HG02852 (cell line): ENCODE measurements around the gene FGF14.
"Not testable (repeated sequence)": the region's sequence is repeated elsewhere in the genome, so short reads cannot be mapped to it uniquely, and the experiment has no call there.

ENCODE experiments used
- ATAC-seq: cut with Tn5 transposase; IDR thresholded peaks from one replicate; pipeline ENCODE4 v1.9.1; 2021; ENCODE audit warnings: mild to moderate bottlenecking, moderate library complexity; ENCODE audit not compliant: unreplicated experiment

The FGF14 gene

DNA sequence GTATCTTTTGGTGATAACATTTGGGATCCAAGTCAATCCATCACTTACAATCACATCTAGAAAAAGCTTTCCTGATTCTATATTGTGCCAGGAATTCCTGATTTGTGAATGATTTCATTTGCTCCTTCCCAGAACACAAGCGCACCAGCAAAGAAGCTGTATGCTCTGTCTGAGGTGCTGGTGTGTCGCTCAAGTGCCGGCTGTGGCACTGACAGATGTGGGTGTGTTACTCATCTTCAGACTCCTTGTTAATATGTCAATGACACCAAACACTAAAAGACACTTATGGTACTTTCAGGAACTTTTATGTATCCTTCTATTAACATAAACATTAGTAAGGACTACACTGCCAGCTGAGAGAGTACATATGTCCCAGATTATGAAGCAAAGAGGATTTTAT, 520.3 kb downstream of the FGF14 start:
- no peak for ATAC-seq

- ATAC-seq, result no peak
These were observed 521.3 kb downstream of the FGF14 start for GRCh38 chr13:101880581-101880980.

- ATAC-seq, result no peak
These were observed 524.9 kb downstream of the FGF14 start for GRCh38 chr13:101876951-101877350.

DNA sequence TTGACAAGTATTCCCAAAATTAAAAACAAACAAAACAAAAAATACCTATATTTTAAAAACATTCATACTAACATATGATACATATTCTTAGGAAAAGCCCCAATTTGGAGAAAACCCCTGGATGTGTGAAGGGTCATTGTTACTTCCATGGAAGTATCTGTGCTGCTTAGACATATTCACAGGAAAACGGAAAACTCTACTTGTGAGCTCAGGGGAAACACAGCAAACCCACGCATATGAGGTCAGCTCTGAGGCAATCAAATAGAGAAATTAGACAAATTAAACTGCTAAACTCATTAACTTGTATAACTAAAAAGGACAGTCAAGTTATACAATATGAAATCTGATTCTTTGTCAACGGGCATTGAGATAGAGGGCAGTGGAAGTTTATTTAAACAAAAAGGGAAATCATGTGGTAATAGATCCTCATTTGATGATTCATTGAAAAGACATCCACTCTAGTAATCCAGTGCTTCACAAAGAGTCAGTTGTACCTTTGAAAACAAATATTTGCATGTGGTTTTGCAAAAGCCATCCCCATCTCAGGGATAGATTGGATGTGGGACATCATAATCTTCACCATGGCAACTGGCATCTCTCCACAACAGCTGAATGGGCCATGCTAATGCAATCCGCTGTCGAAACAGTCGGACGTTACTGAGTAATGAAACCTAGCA, 526.0 kb downstream of the FGF14 start:
- no peak for ATAC-seq

- no peak for ATAC-seq
These were observed 526.8 kb downstream of the FGF14 start for GRCh38 chr13:101875091-101875490.

DNA sequence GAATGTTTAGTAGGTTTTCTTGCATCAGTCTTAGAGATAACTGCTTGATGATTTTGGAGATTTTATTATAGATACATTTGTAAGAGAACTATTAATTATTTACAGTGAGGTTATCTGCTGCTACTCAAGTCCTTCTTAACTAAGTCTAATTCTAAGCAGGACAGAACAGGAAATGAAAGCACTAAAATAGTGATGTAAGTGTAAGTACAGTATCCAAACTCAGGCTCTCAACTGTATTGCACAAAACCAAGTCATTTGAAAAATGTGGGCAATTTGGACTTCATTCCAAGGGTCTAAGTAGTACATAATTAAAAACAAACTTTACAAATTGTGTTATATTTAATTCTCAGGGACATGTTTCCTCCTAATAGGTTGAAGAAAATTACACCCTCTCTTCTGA, 532.3 kb downstream of the FGF14 start:
- peak; percentile 67 for ATAC-seq

DNA sequence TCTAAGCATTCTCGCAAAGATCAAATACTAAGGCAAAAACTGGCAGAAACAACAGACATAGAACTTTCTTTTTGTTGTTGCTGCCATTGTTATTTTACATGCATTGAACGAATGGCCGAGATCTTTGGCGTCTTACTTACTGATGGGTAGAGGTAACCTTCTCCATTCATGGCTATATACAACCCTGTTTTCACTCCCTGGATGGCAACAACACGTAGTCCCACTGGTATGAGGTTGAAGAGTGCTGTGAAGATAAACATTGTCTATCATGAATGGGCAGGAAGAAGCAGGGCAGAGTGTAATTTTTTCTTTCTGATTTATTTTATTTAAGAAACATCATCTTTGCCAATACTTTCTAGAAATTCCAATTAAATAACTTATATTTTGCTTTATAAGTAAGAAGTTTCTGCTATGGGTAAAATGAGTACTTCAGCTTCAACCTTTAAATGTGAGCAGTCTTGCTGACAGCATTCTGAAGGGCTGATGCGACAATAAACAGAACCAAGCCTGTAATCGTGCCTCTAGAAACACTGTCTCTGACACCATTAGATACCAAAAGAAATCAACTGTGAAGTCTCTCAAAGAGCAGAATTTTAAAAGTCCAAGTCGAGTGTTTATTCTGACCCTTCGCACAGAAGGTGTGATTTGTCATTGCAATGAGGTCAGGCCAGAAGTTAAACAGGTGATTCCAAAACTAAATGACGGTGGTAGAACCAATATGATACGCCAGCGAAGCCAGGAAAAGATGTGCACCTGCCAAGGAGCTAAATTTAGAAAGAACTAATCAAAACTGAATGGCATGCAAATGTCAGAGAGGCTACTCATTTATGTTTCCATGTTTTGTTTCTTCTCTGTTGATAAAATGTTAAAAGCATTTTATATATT, 533.0 kb downstream of the FGF14 start:
- ATAC-seq, result peak; percentile 36

DNA sequence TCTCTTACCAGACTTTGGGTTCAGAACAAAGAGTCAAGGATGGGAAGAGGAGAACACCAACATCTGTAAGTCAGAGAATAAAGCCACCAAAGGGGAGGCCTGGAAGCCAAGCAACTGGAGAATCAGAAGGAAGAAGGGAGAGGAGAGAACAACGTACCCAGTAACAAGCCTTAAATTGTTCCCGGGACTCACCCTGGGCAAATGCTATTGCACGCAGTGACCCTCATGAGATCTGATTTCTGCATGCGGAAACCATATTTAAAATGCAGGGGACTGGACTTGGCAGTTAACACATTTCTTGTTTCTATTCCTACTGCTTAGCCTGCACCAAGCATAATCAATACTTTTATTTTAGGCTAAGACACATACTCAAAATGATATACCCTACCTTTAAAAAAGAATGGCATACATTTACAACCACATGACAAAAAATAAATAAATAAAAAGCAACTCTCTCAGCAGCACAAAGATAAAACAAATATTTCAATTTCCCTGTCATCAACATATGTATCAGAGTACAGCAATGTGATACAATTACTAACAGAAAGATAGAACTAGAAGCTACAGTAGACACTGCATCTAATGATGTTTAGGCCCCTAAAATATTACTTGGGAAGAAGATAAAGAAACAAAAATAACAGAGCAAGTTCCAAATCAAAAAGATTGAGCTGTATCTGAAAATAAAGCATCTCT, 534.8 kb downstream of the FGF14 start:
- ATAC-seq, result no peak

DNA sequence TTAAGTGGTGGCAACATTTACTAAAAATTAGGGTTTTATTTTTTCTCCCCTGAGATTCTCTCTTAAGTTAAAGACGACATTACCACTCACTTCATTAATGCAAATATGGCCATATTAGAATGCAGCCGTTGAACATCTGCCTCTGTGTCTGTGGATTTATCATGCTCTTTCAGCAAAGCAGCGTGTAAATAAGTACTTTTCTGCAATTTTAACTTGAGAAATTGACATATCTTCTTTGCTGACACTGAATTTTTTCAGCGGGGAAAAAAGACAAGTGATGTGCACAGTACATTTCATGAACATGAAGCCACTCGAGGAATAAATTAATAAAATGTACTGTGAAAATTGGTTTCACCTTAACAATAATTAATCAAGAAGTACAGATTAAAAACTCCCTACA, 543.0 kb downstream of the FGF14 start:
- no peak for ATAC-seq

DNA sequence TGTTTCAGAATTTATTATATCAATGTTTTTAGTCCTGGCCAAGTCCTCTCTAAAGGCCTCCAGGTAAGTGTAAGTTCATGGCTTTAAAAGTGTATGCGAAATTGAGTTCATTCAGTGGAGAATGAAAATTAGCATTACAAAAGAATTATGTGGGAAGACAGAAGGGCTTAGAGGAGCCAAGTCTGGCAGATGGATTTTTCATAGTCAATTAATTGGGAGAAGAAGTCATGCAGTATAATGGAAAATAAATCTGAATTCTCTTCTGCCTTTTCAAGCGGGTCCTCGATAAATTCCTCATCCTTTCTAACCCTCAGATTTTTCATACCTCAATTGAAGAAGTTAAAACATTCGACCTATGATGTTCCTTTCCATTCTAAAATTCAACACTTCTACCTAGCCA, 555.1 kb downstream of the FGF14 start:
- no peak for ATAC-seq

- ATAC-seq, result no peak
These were observed 555.6 kb downstream of the FGF14 start for GRCh38 chr13:101846249-101846648.

GRCh38 chr13:101845245-101846020, 556.4 kb downstream of the FGF14 start:
- no peak for ATAC-seq

GRCh38 chr13:101841698-101842097, 560.1 kb downstream of the FGF14 start:
- ATAC-seq, result no peak

GRCh38 chr13:101838323-101838722, 563.5 kb downstream of the FGF14 start:
- no peak for ATAC-seq

DNA sequence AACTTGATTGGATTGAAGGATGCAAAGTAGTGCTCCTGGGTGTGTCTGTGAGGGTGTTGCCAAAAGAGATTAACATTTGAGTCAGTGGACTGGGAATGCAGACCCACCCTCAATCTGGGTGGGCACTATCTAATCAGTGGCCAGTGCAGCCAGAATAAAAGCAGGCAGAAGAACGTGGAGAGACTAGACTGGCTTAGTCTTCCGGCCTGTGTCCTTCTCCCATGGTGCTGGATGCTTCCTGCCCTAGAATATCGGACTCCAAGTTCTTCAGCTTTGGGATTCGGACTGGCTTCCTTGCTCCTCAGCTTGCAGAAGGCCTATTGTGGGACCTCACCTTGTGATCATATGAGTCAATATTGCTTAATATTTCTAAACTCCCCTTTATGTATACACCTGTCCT, 564.1 kb downstream of the FGF14 start:
- not testable (repeated sequence) for ATAC-seq

DNA sequence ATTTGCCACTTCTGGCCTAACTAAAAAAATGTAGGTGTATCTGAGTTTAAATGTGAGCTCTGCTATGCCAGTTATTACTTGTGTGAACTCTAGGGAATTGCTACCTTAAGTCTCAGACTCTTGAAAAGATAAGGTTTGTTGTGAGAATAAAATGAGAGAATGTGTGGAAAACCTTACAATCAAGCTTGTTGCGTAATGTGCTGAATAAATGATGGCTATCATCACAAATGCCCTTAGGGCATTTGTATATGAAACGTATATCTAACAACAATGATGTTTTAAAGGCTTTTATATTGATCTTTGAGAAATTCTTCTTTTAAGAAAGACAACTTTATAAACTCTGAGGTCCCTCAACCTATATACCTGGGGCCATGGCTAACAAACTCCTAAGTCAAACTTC, 564.6 kb downstream of the FGF14 start:
- no peak for ATAC-seq

GRCh38 chr13:101835920-101836319, 565.9 kb downstream of the FGF14 start:
- no peak for ATAC-seq

GRCh38 chr13:101833671-101834070, 568.2 kb downstream of the FGF14 start:
- ATAC-seq, result no peak

DNA sequence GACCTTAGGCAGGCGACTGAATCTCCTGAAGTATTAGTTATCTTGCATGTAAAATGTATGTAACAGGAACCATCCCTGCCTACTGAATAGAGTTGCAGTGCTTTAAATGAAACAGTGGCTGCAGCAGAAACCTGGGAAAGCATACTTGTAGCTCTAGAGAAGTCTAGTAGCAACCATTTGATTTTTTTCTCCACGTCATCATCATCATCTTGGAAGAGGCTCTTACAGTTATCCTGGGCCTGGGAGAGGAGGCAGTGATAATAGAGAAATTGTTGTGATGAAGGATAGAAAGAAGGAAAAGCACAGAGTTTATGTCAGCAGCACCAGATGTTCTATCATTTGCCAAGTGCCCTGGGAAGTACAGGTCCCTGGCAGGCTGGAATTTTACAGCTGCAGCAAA, 571.8 kb downstream of the FGF14 start:
- ATAC-seq, result no peak

- ATAC-seq, result no peak
These were observed 572.4 kb downstream of the FGF14 start for GRCh38 chr13:101829484-101829883.

- ATAC-seq, result no peak
These were observed 573.7 kb downstream of the FGF14 start for GRCh38 chr13:101828119-101828518.
